GM12878 (cell line): ENCODE measurements around the gene PRF1.

Experiments
- CREB1 ChIP-seq: IDR thresholded peaks from 2 replicates; pipeline ENCODE4 v1.6.1; 2012; ENCODE audit warnings: low read depth, mild to moderate bottlenecking, inconsistent platforms
- EGR1 ChIP-seq, 2 experiments: IDR thresholded peaks; 1 replicate in 1 of 2; 2 replicates in 1 of 2; pipeline ENCODE4 v1.6.1; 2011 to 2012; ENCODE audit warnings: low read depth in 2 of 2, low read length in 2 of 2, borderline replicate concordance in 1 of 2, mild to moderate bottlenecking in 1 of 2, moderate library complexity in 1 of 2
- KDM1A ChIP-seq: fragments of 200-600 bp; sonication (generic); IDR thresholded peaks from 2 replicates; pipeline ENCODE4 v1.6.1; 2016; ENCODE audit warnings: borderline replicate concordance
- POLR2A ChIP-seq: IDR thresholded peaks from 2 replicates; pipeline ENCODE4 v1.6.1; 2011; ENCODE audit warnings: low read depth, mild to moderate bottlenecking, low read length
- POLR2AphosphoS5 ChIP-seq: IDR thresholded peaks from 2 replicates; pipeline ENCODE4 v1.6.1; 2011; ENCODE audit warnings: mild to moderate bottlenecking, low read length, inconsistent platforms
- ZNF24 ChIP-seq: fragments of 450-650 bp; IDR thresholded peaks from 2 replicates; pipeline ENCODE4 v1.6.1; 2017; ENCODE audit warnings: antibody characterized with exemption, mild to moderate bottlenecking
- ZNF274 ChIP-seq: IDR thresholded peaks from one replicate; pipeline ENCODE4 v1.8.0; 2011; ENCODE audit not compliant: insufficient read length, insufficient read depth

DNA sequence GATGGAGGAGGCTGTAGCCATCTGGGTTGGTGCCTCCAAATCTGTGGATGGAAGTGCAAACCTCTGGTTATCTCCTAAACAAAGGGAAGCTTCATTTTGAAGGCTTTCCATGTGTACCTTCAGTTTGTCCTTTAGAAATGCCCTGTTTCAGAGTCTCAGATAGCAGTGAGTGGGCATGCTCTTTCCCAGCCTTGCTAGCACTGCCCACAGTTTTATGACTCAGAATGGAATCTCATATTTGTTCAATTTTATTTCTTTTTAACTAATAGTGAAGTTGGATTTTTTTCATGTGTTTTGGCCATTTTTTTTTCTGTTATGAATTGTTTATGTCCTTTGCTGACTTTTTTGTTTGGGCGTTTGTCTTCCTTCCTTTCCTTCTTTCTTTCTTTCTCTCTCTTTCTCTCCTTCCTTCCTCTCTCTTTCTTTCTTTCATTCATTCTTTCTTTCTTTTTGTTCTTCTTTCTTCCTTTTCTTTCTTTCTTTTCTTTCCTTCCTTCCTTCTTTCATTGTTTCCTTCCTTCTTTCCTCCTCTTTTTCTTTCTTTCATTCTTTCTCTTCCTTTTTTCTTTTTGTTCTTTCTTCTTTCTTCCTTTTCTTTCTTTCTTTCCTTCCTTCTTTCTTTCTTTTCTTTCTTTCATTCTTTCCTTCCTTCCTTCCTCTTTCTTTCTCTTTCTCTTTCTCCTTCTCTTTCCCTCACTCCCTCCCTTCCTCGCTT is 25.6 kb downstream of the PRF1 start:
- 0 out of 3 replicates have a peak, but pooled peaks of 1 of the 2 experiments have one; percentile 13 for TF ChIP-seq EGR1 (IDR thresholded peaks at IDR 0.05; ENCODE audit: borderline replicate concordance in 1 of 2, low read depth in 2 of 2, low read length in 2 of 2)
- no peak for TF ChIP-seq ZNF274
- no peak for TF ChIP-seq KDM1A
- no peak for TF ChIP-seq POLR2A
- TF ChIP-seq CREB1, result no peak
- no peak for TF ChIP-seq POLR2AphosphoS5
- TF ChIP-seq ZNF24, result no peak
